Activated CD8-positive, alpha-beta memory T cell treated with anti-CD3 and anti-CD28 coated beads for 4 hours (primary cell): ENCODE measurements around the gene SMIM17.

Source experiments
- DNase-seq, 2 donors: peaks; one replicate each; pipeline ENCODE4 v3.0.0-alpha.2; 2020; ENCODE audit warnings: low read depth in 2 of 2

SMIM17 gene

DNA sequence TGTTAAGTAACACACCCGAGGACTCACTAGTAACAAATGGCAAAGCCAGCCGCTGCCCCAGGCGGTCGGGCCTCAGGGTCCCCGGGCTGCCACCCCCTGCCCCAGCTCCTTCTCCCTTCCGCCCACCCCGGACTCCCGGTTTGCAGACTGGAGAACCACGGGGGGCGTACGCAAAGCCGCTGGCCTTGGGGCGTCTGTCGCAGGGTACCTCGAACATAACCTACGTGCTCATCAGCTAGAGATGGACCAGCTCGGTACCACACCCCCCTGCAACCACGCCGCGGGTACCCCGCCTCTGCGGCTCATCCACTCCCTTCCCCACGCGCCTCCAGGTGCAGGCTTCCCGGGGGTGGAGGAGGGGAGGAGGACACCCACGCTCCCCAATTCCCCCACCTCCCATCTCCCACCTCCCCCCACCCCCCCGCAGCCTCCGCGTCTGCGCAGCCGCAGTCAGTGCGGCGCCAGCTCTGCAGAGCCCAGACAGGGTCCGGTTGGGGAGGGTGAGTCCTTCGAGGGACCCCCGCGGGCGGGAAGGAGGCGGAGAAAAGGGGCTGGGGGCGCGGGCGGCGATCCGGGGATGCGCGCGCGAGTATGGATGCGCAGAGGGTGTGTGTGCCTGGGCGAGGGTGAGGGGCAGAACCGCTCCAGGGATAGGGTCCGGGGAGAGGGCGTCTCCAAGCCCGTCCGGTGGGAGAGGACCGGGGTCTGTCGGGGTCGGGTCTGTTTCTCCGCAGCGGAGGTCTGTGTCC lies at the start of gene SMIM17:
Gene SMIM17 (plus strand): TSS at position 449 of the 749 bp plus-strand sequence. CDS start 2,509 bp downstream, outside the sequence.
- no peak for DNase-seq

DNA sequence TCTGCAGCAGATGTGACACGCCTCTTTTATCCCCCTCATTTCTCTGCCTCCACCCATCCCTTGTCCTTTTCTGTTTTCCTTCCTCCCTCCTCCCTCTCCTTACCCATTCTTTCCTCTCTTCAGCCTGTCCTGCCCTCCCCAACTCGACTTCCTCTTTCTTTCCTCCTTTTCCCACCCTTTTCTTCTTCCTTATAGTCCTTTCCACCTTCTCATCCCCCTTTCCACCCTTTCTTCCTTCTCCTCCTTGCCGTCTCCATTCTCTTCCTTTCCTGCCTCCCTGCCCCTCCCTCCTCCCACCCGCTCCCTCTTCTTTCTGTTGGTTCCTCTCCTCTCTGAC lies 48.5 kb upstream of the SMIM17 start:
- DNase-seq: no peak

DNA sequence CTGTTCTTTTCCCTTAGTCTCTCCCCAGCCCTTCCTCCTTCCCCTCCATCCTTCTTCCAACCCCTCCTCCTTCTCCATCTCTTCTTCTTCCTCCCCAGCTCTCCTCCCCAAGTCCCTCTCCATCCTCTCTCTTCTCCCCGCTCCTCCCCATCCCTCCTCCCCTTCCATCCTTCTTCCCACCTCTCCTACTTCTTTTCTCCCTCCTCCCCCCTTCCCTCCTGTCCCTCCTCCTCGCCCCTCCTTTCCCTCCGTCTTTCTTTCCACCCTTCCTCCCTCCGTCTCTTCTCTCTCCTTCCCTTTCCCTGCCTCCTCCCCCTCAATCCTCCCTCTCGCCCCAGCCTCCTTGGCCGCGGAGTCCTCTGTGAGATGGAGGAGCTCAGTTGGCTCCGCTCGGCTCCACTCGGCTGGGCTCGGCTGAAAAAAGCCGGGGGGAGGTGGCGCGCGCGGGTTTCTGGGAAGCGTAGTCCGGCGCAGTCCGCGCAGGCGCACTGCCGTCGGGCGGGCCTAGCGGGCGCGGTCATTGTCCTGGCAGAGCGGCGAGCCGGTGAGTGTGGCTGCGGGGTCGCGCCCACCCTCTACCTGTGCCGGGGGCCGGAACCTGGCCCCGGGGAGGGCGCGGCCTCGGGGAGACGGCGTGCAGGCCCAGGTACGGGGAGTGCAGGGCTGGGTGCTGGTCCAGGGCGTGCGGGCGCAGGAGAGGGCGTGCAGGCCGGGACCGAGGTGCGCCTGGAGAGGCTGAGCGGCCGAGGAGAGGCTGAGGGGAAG lies 48.0 kb upstream of the SMIM17 start, which contains the start of gene ZNF71:
Gene ZNF71 (plus strand): TSS at position 520 of the 765 bp plus-strand sequence. CDS start 6,257 bp downstream, outside the sequence.
- DNase-seq: peak; percentile 68 to 76

DNA sequence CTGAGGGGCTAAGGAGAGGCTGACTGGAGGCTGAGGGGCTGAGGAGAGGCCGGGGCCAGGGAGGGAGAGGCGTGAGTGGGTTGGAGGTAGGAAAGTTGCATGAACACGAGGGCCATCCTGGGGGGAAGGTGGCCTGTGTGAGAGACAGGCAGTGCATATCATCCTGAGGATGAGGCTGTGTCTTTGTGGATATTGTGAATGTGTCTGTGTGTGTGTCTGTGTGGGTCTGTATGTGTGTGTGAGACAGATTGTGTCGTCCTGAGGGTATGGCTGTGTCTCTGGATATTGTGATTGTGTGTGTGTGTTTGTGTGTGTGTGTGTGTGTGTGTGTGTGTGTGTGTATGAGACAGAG lies 47.4 kb upstream of the SMIM17 start:
- DNase-seq: no peak

DNA sequence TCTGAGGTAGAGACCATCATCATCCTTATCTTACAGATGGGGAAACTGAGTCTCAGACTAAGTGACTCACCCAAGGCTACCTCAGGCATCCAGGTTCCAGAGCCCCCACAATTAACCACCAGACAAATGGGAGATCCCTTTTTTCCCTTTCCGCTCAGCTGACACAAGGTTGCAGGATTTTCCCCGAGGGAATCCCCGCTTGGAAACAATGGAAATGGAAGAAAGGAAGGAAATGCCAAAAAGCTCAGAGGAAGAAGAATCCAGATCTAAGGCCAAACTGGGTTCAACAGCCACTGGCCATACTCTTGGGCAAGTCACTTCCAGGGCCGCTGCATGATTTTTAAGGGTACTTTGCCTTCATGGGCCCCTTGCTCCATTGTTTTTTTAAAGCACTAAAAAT lies 46.3 kb upstream of the SMIM17 start:
- no peak for DNase-seq

DNA sequence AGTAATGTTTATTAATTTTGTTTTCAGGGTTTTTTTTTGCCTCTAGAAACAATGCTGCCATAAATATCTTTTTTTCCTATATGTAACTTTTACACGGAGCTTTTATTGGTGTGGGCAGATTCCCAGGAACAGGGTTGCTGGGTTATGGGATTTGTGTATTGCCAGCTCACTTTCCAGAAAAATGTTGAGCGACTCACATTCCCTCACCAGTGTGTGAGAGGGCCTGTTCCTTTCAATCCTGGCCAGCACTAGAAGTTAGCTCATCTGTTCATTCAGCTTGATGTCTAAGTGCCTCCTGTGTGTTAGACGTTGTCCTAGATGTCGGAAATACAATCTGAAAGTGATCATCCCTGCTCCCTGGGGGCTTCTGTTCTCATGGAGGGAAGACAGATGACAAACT lies 45.3 kb upstream of the SMIM17 start:
- no peak for DNase-seq

DNA sequence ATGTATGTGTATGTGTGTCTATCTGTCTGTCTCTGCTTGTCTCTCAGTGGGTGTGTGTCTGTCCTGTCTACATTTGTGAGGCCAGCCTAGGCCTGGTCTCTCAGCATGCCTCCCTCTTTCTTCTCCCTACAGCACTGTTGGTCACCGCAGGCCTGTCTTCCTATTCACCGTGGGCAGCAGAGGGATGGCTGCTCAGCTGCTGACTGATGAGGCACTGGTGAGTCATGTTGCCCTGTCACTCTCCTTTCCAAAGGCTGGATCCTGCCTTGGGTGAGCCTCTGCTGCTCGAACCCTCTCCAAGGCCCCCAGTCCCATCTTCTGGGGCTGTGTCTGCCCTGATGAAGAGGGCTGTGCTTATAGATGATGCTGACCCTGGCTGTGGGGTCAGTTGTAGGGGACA lies 41.6 kb upstream of the SMIM17 start:
- DNase-seq: no peak

DNA sequence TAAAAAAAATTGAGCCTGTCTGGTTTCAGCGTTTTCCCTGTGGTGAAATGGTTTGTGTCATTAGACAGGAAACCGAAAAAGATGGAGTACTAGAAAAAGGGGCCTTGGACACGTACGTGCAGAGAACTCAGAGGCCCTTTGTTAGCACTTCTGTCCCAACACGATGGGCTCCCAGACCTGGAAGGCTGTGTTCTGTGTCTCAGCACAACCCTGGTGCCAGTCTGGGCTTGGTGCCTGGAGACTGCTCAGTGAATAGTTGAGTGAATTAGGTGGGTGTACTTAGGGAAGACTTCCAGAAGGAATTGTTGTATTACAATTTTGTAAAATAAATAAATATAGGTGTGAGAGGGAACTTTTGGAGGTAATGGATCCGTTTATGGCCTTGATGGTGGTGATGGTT lies 39.1 kb upstream of the SMIM17 start:
- DNase-seq: no peak

DNA sequence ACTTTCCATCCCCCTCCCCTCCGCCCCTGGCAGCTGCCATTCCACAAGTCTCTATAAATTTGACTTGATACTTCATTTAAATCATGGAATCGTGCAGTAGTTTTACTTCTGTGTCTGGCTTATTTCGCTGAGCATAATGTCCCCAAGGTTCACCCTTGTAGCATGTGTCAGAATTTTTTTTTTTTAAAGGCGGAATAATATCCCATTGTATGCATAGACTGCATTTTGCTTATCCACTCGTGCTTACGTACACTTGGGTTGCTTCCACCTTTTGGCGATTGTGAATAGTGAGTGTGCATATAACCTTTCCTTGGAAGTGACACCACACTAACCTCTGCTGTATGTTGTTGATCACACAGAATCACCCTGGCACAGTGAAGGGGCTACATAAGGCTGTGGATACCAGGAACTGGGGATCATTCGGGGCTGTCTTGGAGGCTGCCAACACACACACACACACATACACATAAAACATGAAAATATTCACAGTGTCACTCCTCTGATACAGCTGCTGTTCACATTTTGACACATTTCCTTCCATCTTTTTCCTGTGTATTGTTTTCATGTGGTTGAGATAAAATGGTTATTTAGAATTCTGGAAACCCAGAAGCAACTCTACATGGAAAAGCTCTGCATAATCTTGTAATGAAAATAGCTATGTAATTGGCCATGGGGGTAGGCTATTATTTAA lies 34.5 kb upstream of the SMIM17 start:
- DNase-seq: no peak

DNA sequence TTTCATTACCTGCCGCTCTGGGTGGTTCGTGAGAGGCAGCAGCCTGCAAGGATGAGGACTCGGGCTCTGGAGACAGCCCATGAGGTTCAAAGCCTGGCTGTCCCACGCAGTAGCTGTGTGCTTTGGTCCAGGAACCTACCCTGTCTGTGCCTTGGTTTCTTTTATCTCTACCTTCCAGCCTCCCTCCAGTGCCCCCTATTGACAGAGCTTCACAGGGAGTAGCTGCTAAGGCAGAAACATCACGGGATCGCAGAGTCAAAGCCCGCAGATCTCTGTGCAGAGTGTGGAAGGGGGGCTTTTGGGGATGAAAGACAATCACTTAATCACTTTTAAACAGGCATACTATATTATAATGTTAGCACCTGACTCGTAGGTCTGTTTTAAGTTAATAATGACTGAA lies 31.7 kb upstream of the SMIM17 start:
- DNase-seq: no peak

DNA sequence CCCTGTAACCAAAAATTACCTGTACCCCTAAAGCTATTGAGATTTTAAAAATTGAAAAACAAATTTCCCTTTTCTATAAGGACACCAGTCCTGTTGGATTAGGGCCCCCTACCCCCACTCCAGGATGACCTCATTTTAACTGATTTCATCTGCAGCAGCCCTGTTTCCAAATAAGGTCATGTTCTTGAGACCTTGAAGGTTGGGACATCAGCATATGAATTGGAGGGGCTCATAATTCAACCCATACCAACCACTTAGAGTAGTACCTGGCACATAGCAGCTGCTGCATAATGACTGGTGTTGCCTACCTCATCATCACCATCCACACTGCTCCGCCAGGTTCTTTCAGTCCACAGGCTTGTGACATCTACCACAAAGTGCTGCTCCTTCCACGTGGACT lies 30.2 kb upstream of the SMIM17 start:
- DNase-seq: no peak

DNA sequence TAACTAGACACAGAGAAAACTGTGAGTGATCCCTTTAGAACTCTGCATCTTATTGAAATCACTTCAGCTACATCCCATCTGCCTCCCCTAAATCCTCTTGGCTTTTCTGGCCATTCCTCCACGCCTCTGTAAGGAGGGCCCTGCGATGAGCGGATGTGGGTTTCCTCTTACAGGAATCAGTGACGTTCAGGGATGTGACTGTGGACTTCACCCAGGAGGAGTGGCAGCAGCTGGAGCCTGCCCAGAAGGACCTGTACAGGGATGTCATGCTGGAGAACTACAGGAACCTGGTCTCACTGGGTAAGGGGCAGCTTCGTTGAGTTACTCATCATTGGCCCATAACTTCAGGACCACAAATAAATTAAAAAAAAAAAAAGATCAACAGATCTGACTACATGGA lies 29.3 kb upstream of the SMIM17 start:
- DNase-seq: no peak

DNA sequence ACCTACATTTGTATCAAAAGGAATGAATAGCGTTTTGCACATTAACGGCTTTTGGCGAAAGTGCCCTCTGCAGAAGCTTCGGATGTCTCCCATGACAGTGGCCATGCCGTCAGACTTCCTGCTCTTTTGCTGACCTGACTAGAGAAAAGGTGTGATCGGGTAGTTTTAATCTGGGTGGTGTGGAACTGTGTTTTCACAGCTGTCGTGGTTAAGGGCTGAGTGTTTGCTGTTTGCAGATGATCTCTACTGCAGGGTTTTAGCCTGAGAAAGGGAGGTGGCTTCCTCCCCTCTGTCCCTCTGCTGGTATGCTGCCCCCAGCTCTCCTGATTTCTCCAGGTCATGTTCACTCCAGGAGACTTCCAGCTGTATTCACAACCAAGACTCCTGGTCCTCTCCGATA lies 25.4 kb upstream of the SMIM17 start:
- DNase-seq: no peak

DNA sequence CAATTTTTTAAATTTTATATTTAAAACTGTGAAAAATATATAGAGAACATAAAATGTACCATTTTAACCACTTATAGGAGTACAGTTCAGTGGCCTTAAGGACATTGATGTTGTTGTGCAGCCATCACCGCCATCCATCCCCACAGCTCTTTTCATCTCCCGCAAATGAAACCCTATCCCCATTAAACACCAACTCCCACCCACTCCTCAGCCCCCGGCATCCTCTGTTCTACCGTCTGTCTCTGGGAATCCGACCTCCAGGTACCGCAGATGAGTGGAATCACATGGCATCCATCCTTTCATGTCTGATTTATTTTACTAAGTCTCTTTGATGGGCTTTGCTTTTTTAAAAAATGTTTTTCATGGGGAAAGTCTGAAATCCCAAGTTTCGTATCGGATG lies 23.8 kb upstream of the SMIM17 start:
- no peak for DNase-seq

DNA sequence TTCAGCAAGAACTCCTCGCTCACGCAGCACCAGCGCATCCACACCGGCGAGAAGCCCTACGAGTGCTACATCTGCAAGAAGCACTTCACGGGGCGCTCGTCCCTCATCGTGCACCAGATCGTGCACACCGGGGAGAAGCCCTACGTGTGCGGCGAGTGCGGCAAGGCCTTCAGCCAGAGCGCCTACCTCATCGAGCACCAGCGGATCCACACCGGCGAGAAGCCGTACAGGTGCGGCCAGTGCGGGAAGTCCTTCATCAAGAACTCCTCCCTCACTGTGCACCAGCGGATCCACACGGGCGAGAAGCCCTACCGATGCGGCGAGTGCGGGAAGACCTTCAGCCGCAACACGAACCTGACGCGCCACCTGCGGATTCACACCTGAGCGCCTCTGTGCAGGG lies 20.6 kb upstream of the SMIM17 start:
- DNase-seq: no peak

DNA sequence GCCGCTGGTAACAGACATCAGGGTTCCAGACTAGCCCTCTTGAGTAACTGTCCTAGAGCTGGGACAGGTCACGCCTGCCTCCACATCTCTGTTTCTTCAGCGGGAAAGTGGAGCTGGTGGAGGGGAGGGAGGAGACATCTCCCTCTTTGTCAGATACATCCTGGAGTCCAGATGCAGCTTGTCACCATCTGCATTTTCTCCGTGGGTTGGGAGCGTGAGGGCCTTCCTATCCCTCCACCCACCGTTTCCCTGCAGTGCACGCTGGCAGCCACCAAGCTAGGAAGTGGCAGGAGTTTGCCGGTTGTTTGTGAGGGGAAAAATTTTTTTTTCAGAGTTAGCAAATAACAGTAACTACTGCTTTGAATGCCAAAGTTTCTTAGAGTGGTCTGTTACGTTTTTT lies 20.0 kb upstream of the SMIM17 start:
- DNase-seq: no peak

DNA sequence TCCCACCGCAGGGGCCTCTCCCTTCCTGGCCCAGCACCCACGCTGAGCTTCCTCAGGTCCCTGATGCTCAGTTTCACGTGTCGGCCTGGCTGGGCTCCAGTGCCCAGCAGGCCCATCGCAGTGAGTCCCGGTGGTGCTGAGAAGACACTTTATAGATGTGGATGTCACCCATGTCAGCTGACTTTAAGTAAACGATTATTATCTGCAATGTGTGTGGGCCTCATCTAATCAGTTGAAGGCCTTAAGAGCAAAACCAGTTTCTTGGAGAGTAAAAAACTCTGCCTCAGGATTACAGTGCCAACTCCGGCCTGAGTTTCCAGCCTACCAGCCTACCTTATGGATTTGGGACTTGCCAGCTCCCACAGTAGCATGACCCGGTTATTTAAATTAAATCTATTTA lies 17.3 kb upstream of the SMIM17 start:
- DNase-seq: no peak

DNA sequence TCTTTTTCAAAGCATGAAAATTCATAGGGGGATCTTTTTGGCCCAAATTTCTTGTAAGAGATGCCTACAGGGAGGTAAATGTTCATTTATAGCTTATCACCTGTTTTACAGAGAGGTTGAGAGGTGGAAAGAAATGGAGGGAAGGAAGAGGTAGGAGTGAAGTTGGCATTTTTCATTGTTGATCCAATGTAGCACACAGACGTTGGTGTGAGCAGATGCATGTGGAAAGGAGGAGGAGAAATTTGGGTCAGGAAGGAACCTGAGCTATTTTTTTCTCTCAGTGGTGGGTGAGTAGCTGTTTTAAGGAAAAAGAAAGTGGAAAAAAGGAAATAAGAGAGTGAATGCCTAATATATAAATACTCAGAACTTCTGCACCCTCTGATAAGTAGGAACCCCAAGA lies 9.9 kb upstream of the SMIM17 start:
- DNase-seq: no peak

DNA sequence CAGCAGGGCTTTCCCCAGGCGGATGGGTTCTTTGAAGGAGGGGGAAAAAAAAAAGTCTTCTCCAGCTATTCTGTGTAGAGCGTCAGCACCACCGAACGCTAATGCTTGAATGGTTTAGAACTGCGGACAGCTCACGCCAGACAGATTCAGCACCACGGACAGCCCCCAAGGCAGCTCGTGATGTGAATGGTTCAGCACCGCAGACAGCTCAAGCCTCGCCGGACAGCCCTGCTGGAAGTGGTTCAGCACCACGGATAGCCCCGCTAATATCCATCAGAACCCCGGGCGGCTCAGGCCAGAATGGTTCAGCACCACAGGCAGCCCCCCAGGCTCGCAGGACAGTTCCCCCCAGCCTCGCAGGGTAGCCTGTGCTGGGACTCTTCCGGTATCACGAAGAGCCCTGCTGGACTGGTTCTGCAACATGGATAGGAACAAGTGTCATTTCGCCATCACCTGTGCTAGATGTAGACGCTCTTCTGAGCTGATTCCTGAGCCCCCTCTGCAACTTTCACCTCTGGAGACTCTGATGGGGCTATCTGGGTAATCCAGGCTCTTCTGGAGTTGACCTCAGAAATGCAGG lies 4.9 kb upstream of the SMIM17 start:
- DNase-seq: no peak

DNA sequence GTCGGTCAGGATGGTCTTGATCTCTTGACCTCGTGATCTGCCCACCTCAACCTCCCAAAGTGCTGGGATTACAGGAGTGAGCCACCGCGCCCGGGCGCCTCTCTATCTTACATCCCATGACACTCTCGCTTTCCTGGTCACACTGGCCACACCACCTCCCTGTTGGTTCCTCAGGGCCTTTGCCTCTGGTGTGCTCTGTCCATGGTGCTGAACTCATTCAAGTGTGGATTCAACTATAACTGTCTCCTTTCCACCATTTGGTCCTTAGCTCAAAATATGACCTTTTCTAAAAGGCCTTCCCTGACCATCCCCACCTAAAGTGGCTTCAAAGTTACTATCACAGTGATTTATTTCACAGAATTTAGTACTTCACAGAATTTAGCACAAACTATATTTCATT lies 3.7 kb upstream of the SMIM17 start:
- no peak for DNase-seq

DNA sequence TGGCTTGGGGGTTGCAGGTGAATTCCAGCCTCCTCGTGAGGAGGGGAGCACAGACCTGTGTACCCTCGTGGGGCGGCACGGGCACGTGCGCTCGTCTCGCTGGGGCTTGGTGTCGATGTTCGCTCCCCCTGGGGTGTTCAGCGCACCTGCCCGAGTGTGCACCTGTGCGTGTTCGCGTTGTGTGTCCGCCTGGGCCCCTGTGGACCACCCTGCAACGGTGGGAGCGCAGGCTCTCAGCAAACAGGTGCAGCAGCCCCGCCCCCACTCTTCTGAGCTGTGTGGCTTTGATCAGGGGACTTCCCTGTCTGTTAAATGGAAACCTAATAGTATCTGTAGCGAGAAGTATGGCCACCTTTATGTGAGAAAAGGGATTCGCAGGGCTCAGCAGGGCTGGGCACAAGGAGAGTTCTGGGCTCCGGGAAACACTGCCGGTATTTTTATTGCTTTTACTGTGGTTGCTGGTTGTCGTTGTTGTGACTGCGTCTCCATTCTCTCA lies 549 bp downstream of the SMIM17 start:
- DNase-seq: no peak

DNA sequence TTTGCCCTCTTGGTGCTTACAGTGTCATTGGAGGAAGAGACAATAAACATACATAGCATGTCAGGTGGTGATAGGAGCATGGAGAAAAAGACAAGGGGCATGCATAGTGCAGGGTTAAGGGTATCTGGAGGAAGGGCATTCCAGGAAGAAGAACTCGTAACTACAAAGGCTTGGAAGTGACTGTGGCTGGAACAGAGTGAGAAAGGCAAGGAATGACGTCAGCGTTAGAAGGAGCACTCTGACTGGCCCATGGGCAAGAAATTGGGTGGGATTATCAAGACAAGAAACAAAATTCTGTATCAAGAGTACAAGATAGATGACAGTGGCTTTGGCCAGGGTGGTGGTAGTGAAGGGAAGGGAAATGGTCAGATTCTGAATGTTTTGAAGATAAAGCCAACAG lies 11.2 kb downstream of the SMIM17 start:
- DNase-seq: no peak
